ENCODE data around the gene SDK1. TPM values are rescaled to one million over a fixed set of nuclear protein-coding genes. Genes with fewer than 3 reads are reported as not detected.

Gene SDK1
- total and polyA plus RNA-seq, 10 of the 15 experiments (the other 5 are each of a cell fraction or from before 2014, with no cell fraction given), result 0.14 to 0.33 TPM; not detected in 8

GRCh38 chr7:4025694-4026615 lies 724.9 kb downstream of the SDK1 start:
- Histone ChIP-seq H3K4me2 (ENCODE audit: control insufficient read depth, insufficient read depth) (no peak overlapping the region), H2AFZ (ENCODE audit: control insufficient read depth, low read depth, low read length) (no peak overlapping the region), H3K9ac (ENCODE audit: control insufficient read depth, insufficient read depth, low read length) (no peak overlapping the region), H3K9me3 (replicated peaks; ENCODE audit: control insufficient read depth, insufficient read depth, low read length) (no peaks in the 10 kb centered on the region; the same call in 2 of the 3 replicates), H3K27ac (ENCODE audit: control insufficient read depth, insufficient read depth) (no peak overlapping the region), H3K4me1 (ENCODE audit: control insufficient read depth, insufficient read depth, low read length) (no peaks in the 10 kb centered on the region), H3K36me3 (ENCODE audit: control insufficient read depth in 2 of 2, insufficient read depth in 2 of 2, low read length in 1 of 2) (no peaks in the 10 kb centered on the region), H3K4me3 (no peak overlapping the region), H4K20me1 (ENCODE audit: control insufficient read depth, insufficient read depth) (no peaks in the 10 kb centered on the region), H3K27me3 (replicated peaks in 1 of 2; ENCODE audit: control insufficient read depth in 2 of 2, insufficient read depth in 2 of 2, low read length in 1 of 2) (no peaks in the 10 kb centered on the region), H3K79me2 (ENCODE audit: control insufficient read depth, insufficient read depth, low read length) (no peaks in the 10 kb centered on the region)
- ChIA-PET CTCF (no interaction called here), RAD21 (ENCODE audit: unreplicated experiment) (no interaction called here), SMC1A (ENCODE audit: uncharacterized antibody, unreplicated experiment) (no interaction called here), POLR2A (no interaction called here)
- FAIRE-seq, result no peak
- no peak for ATAC-seq
- TF ChIP-seq STAT3 (IDR thresholded peaks at IDR 0.05; ENCODE audit: low read depth, low read length) (no peak), ZNF384 (IDR thresholded peaks at IDR 0.05; ENCODE audit: borderline replicate concordance, low read depth, low read length) (no peak), CHD1 (IDR thresholded peaks at IDR 0.05; ENCODE audit: low read depth, low read length) (no peak), ZNF207 (IDR thresholded peaks at IDR 0.05; ENCODE audit: borderline replicate concordance) (no peak), ZZZ3 (IDR thresholded peaks at IDR 0.05; ENCODE audit: control insufficient read depth, insufficient read length, low read depth) (no peak), MEF2B (IDR thresholded peaks at IDR 0.05; ENCODE audit: partially characterized antibody, poor library complexity, severe bottlenecking) (no peak), NFYA (IDR thresholded peaks at IDR 0.05; ENCODE audit: borderline replicate concordance, low read depth, low read length) (no peak), MYC (IDR thresholded peaks at IDR 0.05; ENCODE audit: insufficient read depth, insufficient read length, insufficient replicate concordance, low read length, severe bottlenecking) (no peak), BRCA1 (IDR thresholded peaks at IDR 0.05; ENCODE audit: low read depth, low read length) (no peak), MEF2A (IDR thresholded peaks at IDR 0.05; ENCODE audit: insufficient read depth, low read depth, low read length) (no peak), TCF3 (IDR thresholded peaks at IDR 0.05; ENCODE audit: borderline replicate concordance, insufficient read depth, low read depth, low read length) (no peak), SPI1 (IDR thresholded peaks at IDR 0.05; ENCODE audit: borderline replicate concordance, insufficient read depth, low read depth, low read length) (no peak), NKRF (conservative IDR thresholded peaks at IDR 0.05) (no peak)
- no TSS peak for BruUV-seq (replicated peaks)
- no peak for DNase-seq (ENCODE audit: low read depth, low spot score)
- in situ Hi-C loops (cut with MboI) (no loop called here), intact Hi-C loops (cut with micrococcal nuclease; ENCODE audit: unreplicated experiment) (no loop called here)
- WGBS (ENCODE audit: insufficient coverage, insufficient replicate concordance, low lambda C conversion rate, missing lambda C conversion rate), result 50% methylated on average over 26 of the region's 26 CpGs

All from GM12878 (cell line).